Mesenchymal stem cell (in vitro differentiated cells and primary cell): ENCODE data around the gene ARF1.

Experiments
- DNase-seq: peaks from one replicate; pipeline ENCODE4 v3.0.0-alpha.2; 2013
- H2AFZ ChIP-seq: one replicate; pipeline ENCODE4 v1.6.1; 2013; ENCODE audit warnings: low read depth, mild to moderate bottlenecking, control low read depth, inconsistent platforms, low read length, moderate library complexity
- H2AK5ac ChIP-seq: 2 replicates; pipeline ENCODE4 v1.6.1; 2013; ENCODE audit warnings: low read length, moderate library complexity, mild to moderate bottlenecking, inconsistent platforms; ENCODE audit not compliant: severe bottlenecking
- H2BK120ac ChIP-seq: one replicate; pipeline ENCODE4 v1.6.1; 2013; ENCODE audit warnings: low read depth, mild to moderate bottlenecking, inconsistent platforms, low read length, moderate library complexity
- H2BK12ac ChIP-seq, 2 experiments: one replicate each; pipeline ENCODE4 v1.6.1; 2013; ENCODE audit warnings: inconsistent platforms in 2 of 2, low read length in 2 of 2, mild to moderate bottlenecking in 2 of 2, moderate library complexity in 2 of 2, control low read depth in 1 of 2
- H2BK15ac ChIP-seq: one replicate; pipeline ENCODE4 v1.6.1; 2013; ENCODE audit warnings: mild to moderate bottlenecking, low read depth, inconsistent platforms; ENCODE audit not compliant: poor library complexity, severe bottlenecking
- H2BK5ac ChIP-seq: 2 replicates; pipeline ENCODE4 v1.6.1; 2013; ENCODE audit warnings: low read depth, mild to moderate bottlenecking, low read length, control low read depth, inconsistent platforms; ENCODE audit not compliant: poor library complexity, severe bottlenecking
- H3K14ac ChIP-seq, 2 experiments: one replicate each; pipeline ENCODE4 v1.6.1; 2013; ENCODE audit warnings: inconsistent platforms in 2 of 2, low read length in 2 of 2, control low read depth in 1 of 2, mild to moderate bottlenecking in 1 of 2, moderate library complexity in 1 of 2
- H3K18ac ChIP-seq, 2 experiments: one replicate each; pipeline ENCODE4 v1.6.1; 2013; ENCODE audit warnings: inconsistent platforms in 2 of 2, low read length in 2 of 2, control low read depth in 1 of 2, low read depth in 1 of 2, mild to moderate bottlenecking in 1 of 2
- H3K23ac ChIP-seq, 2 experiments: one replicate each; pipeline ENCODE4 v1.6.1; 2013; ENCODE audit warnings: inconsistent platforms in 2 of 2, low read length in 2 of 2, mild to moderate bottlenecking in 2 of 2, moderate library complexity in 2 of 2, control low read depth in 1 of 2
- H3K27ac ChIP-seq: 2 replicates; pipeline ENCODE4 v1.5.1; 2013; ENCODE audit warnings: mild to moderate bottlenecking, moderate library complexity, low read length, control low read depth, inconsistent platforms; ENCODE audit not compliant: poor library complexity, severe bottlenecking
- H3K27me3 ChIP-seq, 2 experiments: 2 replicates each; pipeline versions ENCODE4 v1.6.1 to v1.7.0; 2013; ENCODE audit warnings: low read length in 2 of 2, mild to moderate bottlenecking in 2 of 2, moderate library complexity in 2 of 2, control low read depth in 1 of 2, inconsistent platforms in 1 of 2; ENCODE audit not compliant: control insufficient read depth in 1 of 2, insufficient read depth in 1 of 2
- H3K36me3 ChIP-seq, 2 experiments: 2 replicates each; pipeline versions ENCODE4 v1.6.1 to v1.7.0; 2013; ENCODE audit warnings: low read length in 2 of 2, control low read depth in 1 of 2, inconsistent platforms in 1 of 2, low read depth in 1 of 2, mild to moderate bottlenecking in 1 of 2; ENCODE audit not compliant: insufficient read depth in 2 of 2, control insufficient read depth in 1 of 2
- H3K4ac ChIP-seq, 2 experiments: one replicate each; pipeline ENCODE4 v1.6.1; 2013; ENCODE audit warnings: inconsistent platforms in 2 of 2, low read length in 2 of 2, mild to moderate bottlenecking in 2 of 2, moderate library complexity in 2 of 2, control low read depth in 1 of 2, low read depth in 1 of 2
- H3K4me1 ChIP-seq: 2 replicates; pipeline ENCODE4 v1.6.1; 2013; ENCODE audit warnings: low read depth, low read length, control low read depth; ENCODE audit not compliant: control insufficient read depth, insufficient read depth
- H3K4me2 ChIP-seq: 2 replicates; pipeline ENCODE4 v1.6.1; 2013; ENCODE audit warnings: low read length, mild to moderate bottlenecking, inconsistent platforms; ENCODE audit not compliant: poor library complexity, severe bottlenecking
- H3K4me3 ChIP-seq, 2 experiments: 2 replicates each; pipeline versions ENCODE4 v1.5.1 to v1.7.0; 2013; ENCODE audit warnings: low read length in 2 of 2, mild to moderate bottlenecking in 2 of 2, control low read depth in 1 of 2, low read depth in 1 of 2; ENCODE audit not compliant: insufficient read depth in 1 of 2
- H3K79me1 ChIP-seq: replicated peaks from 2 replicates; pipeline ENCODE4 v1.6.1; 2013; ENCODE audit warnings: mild to moderate bottlenecking, control low read depth, low read length, inconsistent platforms; ENCODE audit not compliant: poor library complexity, severe bottlenecking
- H3K9ac ChIP-seq: 2 replicates; pipeline ENCODE4 v1.7.0; 2013; ENCODE audit warnings: mild to moderate bottlenecking, low read length, moderate library complexity
- H3K9me3 ChIP-seq: 2 replicates; pipeline ENCODE4 v1.7.0; 2013; ENCODE audit warnings: mild to moderate bottlenecking, low read length; ENCODE audit not compliant: control insufficient read depth
- H4K8ac ChIP-seq: one replicate; pipeline ENCODE4 v1.6.1; 2013; ENCODE audit warnings: inconsistent platforms, mild to moderate bottlenecking, low read length, moderate library complexity
- H4K91ac ChIP-seq: one replicate; pipeline ENCODE4 v1.6.1; 2013; ENCODE audit warnings: mild to moderate bottlenecking, low read length, inconsistent platforms
- WGBS: methylation state at CpG from one replicate; pipeline ENCODE4 v1.1.7; 2013; ENCODE audit warnings: mixed read lengths; 5-methylcytosine and 5-hydroxymethylcytosine counted together

Gene ARF1

GRCh38 chr1:228140724-228141225 is 58.3 kb downstream of the ARF1 start:
- no peak overlapping the region for H3K27ac ChIP-seq
- H3K18ac ChIP-seq = peak overlapping the region in 1 of 2 experiments; percentile 97
- peaks cover 10 to 14% of the 10 kb centered on the region in 2 experiments for H3K27me3 ChIP-seq
- H2BK12ac ChIP-seq = no peak overlapping the region
- no peak overlapping the region for H2BK5ac ChIP-seq
- WGBS = 19% methylated on average over 25 of the region's 25 CpGs
- H3K4ac ChIP-seq = peak overlapping the region; percentile 73 to 95
- peak overlapping the region; percentile 80 for H3K4me2 ChIP-seq
- H3K4me1 ChIP-seq = peaks cover 35% of the 10 kb centered on the region
- no peaks in the 10 kb centered on the region for H3K9me3 ChIP-seq
- peak overlapping the region in 1 of 2 experiments; percentile 23 for H3K14ac ChIP-seq
- H3K23ac ChIP-seq = peak overlapping the region in 1 of 2 experiments; percentile 92
- peak overlapping the region; percentile 98 for H3K9ac ChIP-seq
- H2AFZ ChIP-seq = peak overlapping the region; percentile 84
- no peak overlapping the region for H4K8ac ChIP-seq
- no peak overlapping the region for H2AK5ac ChIP-seq
- no peak for DNase-seq
- H2BK120ac ChIP-seq = no peak overlapping the region
- H2BK15ac ChIP-seq = no peak overlapping the region
- H3K4me3 ChIP-seq = peak overlapping the region; percentile 98 to 99
- peaks cover 1% of the 10 kb centered on the region for H3K79me1 ChIP-seq
- peak overlapping the region; percentile 99 for H4K91ac ChIP-seq
- peaks cover 5 to 40% of the 10 kb centered on the region in 2 experiments for H3K36me3 ChIP-seq

- H3K4me2 ChIP-seq = peak overlapping the region; percentile 80
- 78% methylated on average over 27 of the region's 27 CpGs for WGBS
- H2BK5ac ChIP-seq = no peak overlapping the region
- H3K4me1 ChIP-seq = peaks cover 37% of the 10 kb centered on the region
- H3K36me3 ChIP-seq = peaks cover 12 to 46% of the 10 kb centered on the region in 2 experiments
- H3K9me3 ChIP-seq = no peaks in the 10 kb centered on the region
- H2BK120ac ChIP-seq = no peak overlapping the region
- H2AK5ac ChIP-seq = no peak overlapping the region
- H2BK12ac ChIP-seq = no peak overlapping the region
- no peak overlapping the region for H3K27ac ChIP-seq
- peak overlapping the region; percentile 17 to 95 for H3K4ac ChIP-seq
- H2AFZ ChIP-seq = no peak overlapping the region
- peak; percentile 68 for DNase-seq
- peaks cover 8% of the 10 kb centered on the region for H3K79me1 ChIP-seq
- H2BK15ac ChIP-seq = peak overlapping the region; percentile 15
- peak overlapping the region; percentile 33 for H4K8ac ChIP-seq
- peak overlapping the region; percentile 98 to 99 for H3K4me3 ChIP-seq
- peaks cover 3 to 8% of the 10 kb centered on the region in 2 experiments for H3K27me3 ChIP-seq
- no peak overlapping the region for H4K91ac ChIP-seq
- H3K23ac ChIP-seq = peak overlapping the region in 1 of 2 experiments; percentile 2
- H3K14ac ChIP-seq = no peak overlapping the region
- no peak overlapping the region for H3K18ac ChIP-seq
- peak overlapping the region; percentile 98 for H3K9ac ChIP-seq
These were observed 58.9 kb downstream of the ARF1 start for GRCh38 chr1:228141226-228142044.

GRCh38 chr1:228142155-228142691 is 59.7 kb downstream of the ARF1 start:
- H3K4me3 ChIP-seq = peak overlapping the region in 1 of 2 experiments; percentile 99
- H3K4me1 ChIP-seq = peaks cover 38% of the 10 kb centered on the region
- WGBS = 98% methylated on average over 15 of the region's 16 CpGs
- no peak overlapping the region for H3K14ac ChIP-seq
- no peak overlapping the region for H2BK15ac ChIP-seq
- H3K18ac ChIP-seq = no peak overlapping the region
- no peak overlapping the region for H2BK5ac ChIP-seq
- H3K27me3 ChIP-seq = no peaks in the 10 kb centered on the region
- H2AK5ac ChIP-seq = no peak overlapping the region
- H2BK12ac ChIP-seq = no peak overlapping the region
- peak overlapping the region; percentile 98 for H3K9ac ChIP-seq
- DNase-seq = no peak
- H2BK120ac ChIP-seq = no peak overlapping the region
- H3K4me2 ChIP-seq = no peak overlapping the region
- no peak overlapping the region for H3K23ac ChIP-seq
- no peaks in the 10 kb centered on the region for H3K9me3 ChIP-seq
- H3K79me1 ChIP-seq = peaks cover 15% of the 10 kb centered on the region
- no peak overlapping the region for H3K27ac ChIP-seq
- H4K8ac ChIP-seq = peak overlapping the region; percentile 33
- H3K4ac ChIP-seq = no peak overlapping the region
- peaks cover 19 to 54% of the 10 kb centered on the region in 2 experiments for H3K36me3 ChIP-seq
- no peak overlapping the region for H2AFZ ChIP-seq
- peak overlapping the region; percentile 47 for H4K91ac ChIP-seq

- H3K9ac ChIP-seq = peak overlapping the region; percentile 98
- peaks cover 20% of the 10 kb centered on the region for H3K79me1 ChIP-seq
- H2BK120ac ChIP-seq = no peak overlapping the region
- peaks cover 39% of the 10 kb centered on the region for H3K4me1 ChIP-seq
- no peak overlapping the region for H2AFZ ChIP-seq
- H3K4me2 ChIP-seq = no peak overlapping the region
- no peak overlapping the region for H3K14ac ChIP-seq
- H3K18ac ChIP-seq = no peak overlapping the region
- no peak overlapping the region for H2AK5ac ChIP-seq
- no peak overlapping the region for H3K27ac ChIP-seq
- DNase-seq = no peak
- H3K9me3 ChIP-seq = no peaks in the 10 kb centered on the region
- H3K4me3 ChIP-seq = peak overlapping the region in 1 of 2 experiments; percentile 99
- no peak overlapping the region for H2BK15ac ChIP-seq
- no peaks in the 10 kb centered on the region for H3K27me3 ChIP-seq
- no peak overlapping the region for H3K23ac ChIP-seq
- 96% methylated on average over 11 of the region's 11 CpGs for WGBS
- H2BK12ac ChIP-seq = no peak overlapping the region
- no peak overlapping the region for H3K4ac ChIP-seq
- H3K36me3 ChIP-seq = peaks cover 24 to 59% of the 10 kb centered on the region in 2 experiments
- no peak overlapping the region for H2BK5ac ChIP-seq
- no peak overlapping the region for H4K91ac ChIP-seq
- no peak overlapping the region for H4K8ac ChIP-seq
These were observed 60.2 kb downstream of the ARF1 start for GRCh38 chr1:228142701-228143136.
